Measurements from ENCODE around the gene CIRBP.

- TF ChIP-seq, protein P1, sequence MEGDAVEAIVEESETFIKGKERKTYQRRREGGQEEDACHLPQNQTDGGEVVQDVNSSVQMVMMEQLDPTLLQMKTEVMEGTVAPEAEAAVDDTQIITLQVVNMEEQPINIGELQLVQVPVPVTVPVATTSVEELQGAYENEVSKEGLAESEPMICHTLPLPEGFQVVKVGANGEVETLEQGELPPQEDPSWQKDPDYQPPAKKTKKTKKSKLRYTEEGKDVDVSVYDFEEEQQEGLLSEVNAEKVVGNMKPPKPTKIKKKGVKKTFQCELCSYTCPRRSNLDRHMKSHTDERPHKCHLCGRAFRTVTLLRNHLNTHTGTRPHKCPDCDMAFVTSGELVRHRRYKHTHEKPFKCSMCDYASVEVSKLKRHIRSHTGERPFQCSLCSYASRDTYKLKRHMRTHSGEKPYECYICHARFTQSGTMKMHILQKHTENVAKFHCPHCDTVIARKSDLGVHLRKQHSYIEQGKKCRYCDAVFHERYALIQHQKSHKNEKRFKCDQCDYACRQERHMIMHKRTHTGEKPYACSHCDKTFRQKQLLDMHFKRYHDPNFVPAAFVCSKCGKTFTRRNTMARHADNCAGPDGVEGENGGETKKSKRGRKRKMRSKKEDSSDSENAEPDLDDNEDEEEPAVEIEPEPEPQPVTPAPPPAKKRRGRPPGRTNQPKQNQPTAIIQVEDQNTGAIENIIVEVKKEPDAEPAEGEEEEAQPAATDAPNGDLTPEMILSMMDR (IDR thresholded peaks at IDR 0.05; ENCODE audit: low read depth, low read length, missing input control): no peak
- TF ChIP-seq RAD21 (IDR thresholded peaks at IDR 0.05): no peak
- TF ChIP-seq FOXA1 (IDR thresholded peaks at IDR 0.05): no peak
- TF ChIP-seq HNF4A (conservative IDR thresholded peaks at IDR 0.05): no peak
- TF ChIP-seq, protein P2, sequence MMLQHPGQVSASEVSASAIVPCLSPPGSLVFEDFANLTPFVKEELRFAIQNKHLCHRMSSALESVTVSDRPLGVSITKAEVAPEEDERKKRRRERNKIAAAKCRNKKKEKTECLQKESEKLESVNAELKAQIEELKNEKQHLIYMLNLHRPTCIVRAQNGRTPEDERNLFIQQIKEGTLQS (IDR thresholded peaks at IDR 0.05): no peak
- no peak for TF ChIP-seq TAF1 (conservative IDR thresholded peaks at IDR 0.05)
- no peak for TF ChIP-seq JUND (IDR thresholded peaks at IDR 0.05)
Measured at GRCh38 chr19:1324249-1324805, 55.2 kb downstream of the CIRBP start.

All from liver (tissue), 3 donors.